CD4-positive, alpha-beta T cell (primary cell): ENCODE measurements around the gene NPM1. TPM values are rescaled to one million over a fixed set of nuclear protein-coding genes. Genes with fewer than 3 reads are reported as not detected.

Experiments
- ATAC-seq: fragments of 200-7000 bp; cut with Tn5 transposase; one replicate; pipeline ENCODE4 v1.10.0; 2022; ENCODE audit warnings: mild to moderate bottlenecking; ENCODE audit not compliant: poor library complexity
- CTCF ChIA-PET: fragments of 350-600 bp; sonication (Branson Sonifier 250); formaldehyde crosslinking; loops from one replicate; lab custom pipeline; 2021; ENCODE audit warnings: antibody characterized with exemption, inconsistent platforms; lab: Charles Lee
- POLR2A ChIA-PET: fragments of 350-600 bp; sonication (Branson Sonifier 250); formaldehyde crosslinking; loops from one replicate; lab custom pipeline; 2021; ENCODE audit warnings: antibody characterized with exemption, inconsistent platforms; lab: Charles Lee
- DNase-seq, 14 experiments: peaks; one replicate each; pipeline ENCODE4 v3.0.0-alpha.2; 2013 to 2020; ENCODE audit warnings: mixed read lengths in 2 of 14
- H3K27ac ChIP-seq, 2 donors: one replicate each; pipeline versions ENCODE4 v1.5.1 to v1.7.0; 2013; ENCODE audit warnings: low read length in 2 of 2, low read depth in 1 of 2, mild to moderate bottlenecking in 1 of 2
- H3K27me3 ChIP-seq, 2 experiments: 1 replicate in 1 of 2; 2 replicates in 1 of 2; pipeline versions ENCODE4 v1.6.1 to v1.7.0; 2013; ENCODE audit warnings: low read length in 2 of 2, control low read depth in 1 of 2, mild to moderate bottlenecking in 1 of 2, moderate library complexity in 1 of 2; ENCODE audit not compliant: insufficient read depth in 2 of 2, control insufficient read depth in 1 of 2
- H3K36me3 ChIP-seq: one replicate; pipeline ENCODE4 v1.6.1; 2013; ENCODE audit warnings: low read length, control low read depth; ENCODE audit not compliant: insufficient read depth
- H3K4me1 ChIP-seq: one replicate; pipeline ENCODE4 v1.6.1; 2013; ENCODE audit warnings: low read length, control low read depth; ENCODE audit not compliant: insufficient read depth
- H3K4me3 ChIP-seq: one replicate; pipeline ENCODE4 v1.5.1; 2013; ENCODE audit warnings: mild to moderate bottlenecking, low read length, moderate library complexity
- H3K9me3 ChIP-seq, 2 experiments: 1 replicate in 1 of 2; 2 replicates in 1 of 2; pipeline versions ENCODE4 v1.6.1 to v1.7.0; 2013; ENCODE audit warnings: low read length in 2 of 2, mild to moderate bottlenecking in 2 of 2, control low read depth in 1 of 2, moderate library complexity in 1 of 2; ENCODE audit not compliant: control insufficient read depth in 1 of 2, insufficient read depth in 1 of 2
- H3K27ac Mint-ChIP-seq: one replicate; pipeline ENCODE4 v1.8.0; 2020; ENCODE audit warnings: mixed read lengths
- H3K27me3 Mint-ChIP-seq: one replicate; pipeline ENCODE4 v1.8.0; 2021; ENCODE audit warnings: mixed read lengths
- H3K36me3 Mint-ChIP-seq: one replicate; pipeline ENCODE4 v1.8.0; 2021; ENCODE audit warnings: low read depth, mixed read lengths
- H3K4me1 Mint-ChIP-seq: one replicate; pipeline ENCODE4 v1.8.0; 2021; ENCODE audit warnings: low read depth, mixed read lengths
- H3K4me3 Mint-ChIP-seq: one replicate; pipeline ENCODE4 v1.8.0; 2020; ENCODE audit warnings: mild to moderate bottlenecking, mixed read lengths
- H3K9me3 Mint-ChIP-seq: one replicate; pipeline ENCODE4 v1.8.0; 2020; ENCODE audit warnings: mixed read lengths
- intact Hi-C, 2 experiments: fragments of 100-400 bp; cut with DNase I in 1 of 2; cut with micrococcal nuclease in 1 of 2; formaldehyde crosslinking; loops; one replicate each; pipeline versions ENCODE4 v1.15.1 to v1.9.0; 2023 to 2025; cut with DNase I, micrococcal nuclease
- total RNA-seq, 174 experiments: library from RNA in 2 of 174; stranded (reverse) in 2 of 174; gene quantifications; one replicate each; pipeline ENCODE4 v1.2.3 and lab custom pipeline; 2021 to 2026
- TF ChIP-seq, protein P1 (sequence below): fragments of 200-600 bp; IDR thresholded peaks from one replicate; pipeline ENCODE4 v1.8.0; 2022; ENCODE audit warnings: antibody characterized with exemption, mild to moderate bottlenecking

Gene NPM1
- total RNA-seq, 2 experiments from 2014 or later, result 1,243 to 1,379 TPM

DNA sequence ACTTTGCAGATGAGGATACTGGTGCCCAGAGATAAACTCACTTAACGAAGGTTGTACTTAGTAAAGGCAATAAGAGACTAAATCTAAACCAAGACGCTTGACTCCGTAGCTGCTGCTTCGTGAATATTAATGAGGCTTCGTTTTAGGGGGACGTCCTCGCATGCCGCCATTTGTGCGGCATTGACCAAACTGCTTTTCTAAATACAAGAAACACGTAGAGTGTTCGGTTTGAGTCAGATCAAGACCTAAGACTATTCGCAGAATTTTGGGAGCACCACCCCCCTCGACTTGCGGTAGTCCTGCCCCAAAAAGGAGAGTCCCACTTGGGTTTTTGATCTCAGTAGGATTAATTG is 1.1 kb downstream of the NPM1 start:
- TF ChIP-seq, protein P1, sequence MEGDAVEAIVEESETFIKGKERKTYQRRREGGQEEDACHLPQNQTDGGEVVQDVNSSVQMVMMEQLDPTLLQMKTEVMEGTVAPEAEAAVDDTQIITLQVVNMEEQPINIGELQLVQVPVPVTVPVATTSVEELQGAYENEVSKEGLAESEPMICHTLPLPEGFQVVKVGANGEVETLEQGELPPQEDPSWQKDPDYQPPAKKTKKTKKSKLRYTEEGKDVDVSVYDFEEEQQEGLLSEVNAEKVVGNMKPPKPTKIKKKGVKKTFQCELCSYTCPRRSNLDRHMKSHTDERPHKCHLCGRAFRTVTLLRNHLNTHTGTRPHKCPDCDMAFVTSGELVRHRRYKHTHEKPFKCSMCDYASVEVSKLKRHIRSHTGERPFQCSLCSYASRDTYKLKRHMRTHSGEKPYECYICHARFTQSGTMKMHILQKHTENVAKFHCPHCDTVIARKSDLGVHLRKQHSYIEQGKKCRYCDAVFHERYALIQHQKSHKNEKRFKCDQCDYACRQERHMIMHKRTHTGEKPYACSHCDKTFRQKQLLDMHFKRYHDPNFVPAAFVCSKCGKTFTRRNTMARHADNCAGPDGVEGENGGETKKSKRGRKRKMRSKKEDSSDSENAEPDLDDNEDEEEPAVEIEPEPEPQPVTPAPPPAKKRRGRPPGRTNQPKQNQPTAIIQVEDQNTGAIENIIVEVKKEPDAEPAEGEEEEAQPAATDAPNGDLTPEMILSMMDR, result no peak
- Histone ChIP-seq H3K9me3 (peaks cover 0 to 6% of the 10 kb centered on the region in 2 experiments), H3K4me1 (peaks cover 40% of the 10 kb centered on the region), H3K4me3 (peak overlapping the region; percentile 79), H3K27me3 (no peaks in the 10 kb centered on the region), H3K27ac (no peak overlapping the region), H3K36me3 (peaks cover 40% of the 10 kb centered on the region)
- Mint-ChIP-seq H3K9me3 (no peaks in the 10 kb centered on the region), H3K4me3 (peak overlapping the region; percentile 97), H3K27ac (peak overlapping the region; percentile 96), H3K27me3 (no peaks in the 10 kb centered on the region), H3K4me1 (peaks cover 70% of the 10 kb centered on the region), H3K36me3 (peaks cover 68% of the 10 kb centered on the region)
- intact Hi-C loops, result loop anchor here (5.0 to 10.0 kb wide), 4 partner anchors 619 to 1446 kb away; partner anchors contain the start of genes ERGIC1 (in 1 of the 2), FBXW11 (in 1 of the 2) and UBTD2 (in 1 of the 2)
- no peak for ATAC-seq
- ChIA-PET POLR2A (interaction anchor here (0.8 to 2.8 kb wide), 7 partner anchors 12 to 1382 kb away, joined by 3 to 12 read pairs (median 4); partner anchors contain the start of genes DUSP1 and FGF18), CTCF (no interaction called here)
- DNase-seq, result no peak

DNA sequence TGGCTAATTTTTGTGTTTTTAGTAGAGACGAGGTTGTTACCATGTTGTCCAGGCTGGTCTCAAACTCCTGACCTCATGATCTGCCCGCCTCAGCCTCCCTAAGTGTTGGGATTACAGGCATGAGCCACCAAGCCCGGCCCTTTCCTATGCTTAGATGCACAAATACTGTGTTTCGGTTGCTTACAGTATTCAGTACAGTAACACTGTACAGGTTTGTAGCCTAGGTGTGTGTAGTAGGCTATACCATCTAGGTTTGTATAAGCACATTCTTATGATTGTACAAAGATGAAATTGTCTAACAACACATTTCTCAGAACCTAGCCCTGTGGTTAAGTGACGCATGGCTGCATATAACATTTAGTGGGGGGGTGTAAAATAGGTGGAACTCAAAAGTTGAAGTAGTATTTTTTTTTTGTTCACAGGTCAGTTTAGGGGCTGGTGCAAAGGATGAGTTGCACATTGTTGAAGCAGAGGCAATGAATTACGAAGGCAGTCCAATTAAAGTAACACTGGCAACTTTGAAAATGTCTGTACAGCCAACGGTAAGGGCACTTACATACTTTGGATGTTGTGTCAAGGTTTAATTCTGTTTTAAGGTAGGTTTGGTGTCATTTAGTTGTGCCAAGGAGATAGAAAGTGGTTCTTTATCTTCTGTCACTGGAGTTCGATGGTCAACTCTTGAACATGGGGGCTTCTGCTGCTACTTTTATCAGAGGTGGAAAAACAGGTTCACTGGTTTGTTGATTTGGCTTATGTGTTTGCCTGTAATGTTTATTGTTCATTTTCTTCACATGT is 3.4 kb downstream of the NPM1 start:
- Histone ChIP-seq H3K27me3 (no peaks in the 10 kb centered on the region), H3K27ac (no peak overlapping the region), H3K4me1 (peaks cover 54% of the 10 kb centered on the region), H3K4me3 (no peak overlapping the region), H3K36me3 (peaks cover 61% of the 10 kb centered on the region), H3K9me3 (peaks cover 0 to 6% of the 10 kb centered on the region in 2 experiments)
- DNase-seq (peak in 3 of 14 experiments; percentile 23 to 46 (median 29)), ATAC-seq (no peak)
- H3K27me3 Mint-ChIP-seq, result no peaks in the 10 kb centered on the region
- peaks cover 77% of the 10 kb centered on the region for H3K4me1 Mint-ChIP-seq
- ChIA-PET CTCF (no interaction called here), POLR2A (no interaction called here)
- H3K4me3 Mint-ChIP-seq, result peak overlapping the region; percentile 97
- peak overlapping the region; percentile 65 for H3K27ac Mint-ChIP-seq
- H3K9me3 Mint-ChIP-seq, result no peaks in the 10 kb centered on the region
- intact Hi-C loops, result no loop called here
- TF ChIP-seq, protein P1, result no peak
- peaks cover 89% of the 10 kb centered on the region for H3K36me3 Mint-ChIP-seq

DNA sequence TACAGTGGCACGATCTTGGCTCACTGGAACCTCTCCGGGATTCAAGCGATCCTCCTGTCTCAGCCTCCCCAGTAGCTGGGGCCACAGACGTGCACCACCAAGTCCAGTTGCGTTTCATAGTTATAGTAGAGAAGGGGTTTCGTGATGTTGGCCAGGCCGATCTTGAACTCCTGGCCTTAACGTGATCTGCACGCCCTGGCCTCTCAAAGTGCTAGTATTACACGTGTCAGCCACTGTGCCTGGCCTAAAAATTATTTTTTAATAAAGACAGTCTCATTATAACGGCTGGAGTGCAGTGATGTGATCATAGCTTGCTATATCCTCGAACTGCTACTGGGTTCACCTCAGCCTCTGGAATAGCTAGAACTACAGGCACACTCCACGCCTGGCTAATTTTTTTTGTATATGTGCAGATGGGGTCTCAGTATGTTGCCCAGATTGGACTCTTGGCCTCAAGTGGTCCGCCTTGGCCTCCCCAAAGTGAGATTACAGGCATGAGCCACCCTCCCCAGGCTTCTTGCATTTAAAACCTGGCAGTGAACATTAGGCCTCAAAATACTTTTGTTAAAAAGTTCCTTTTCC is 4.4 kb downstream of the NPM1 start:
- ChIA-PET POLR2A (no interaction called here), CTCF (no interaction called here)
- H3K4me1 Mint-ChIP-seq, result peaks cover 78% of the 10 kb centered on the region
- ATAC-seq, result no peak
- Histone ChIP-seq H3K4me3 (no peak overlapping the region), H3K27me3 (no peaks in the 10 kb centered on the region), H3K27ac (no peak overlapping the region), H3K4me1 (peaks cover 49% of the 10 kb centered on the region), H3K9me3 (peaks cover 0 to 6% of the 10 kb centered on the region in 2 experiments), H3K36me3 (peaks cover 71% of the 10 kb centered on the region)
- H3K9me3 Mint-ChIP-seq, result no peaks in the 10 kb centered on the region
- peaks cover 98% of the 10 kb centered on the region for H3K36me3 Mint-ChIP-seq
- H3K4me3 Mint-ChIP-seq, result no peak overlapping the region
- intact Hi-C loops, result no loop called here
- no peak for DNase-seq
- H3K27ac Mint-ChIP-seq, result peak overlapping the region; percentile 8
- no peaks in the 10 kb centered on the region for H3K27me3 Mint-ChIP-seq
- TF ChIP-seq, protein P1, result no peak
